Measurements from ENCODE around the gene EXOSC1. TPM values are rescaled to one million over a fixed set of nuclear protein-coding genes. Genes with fewer than 3 reads are reported as not detected.

EXOSC1 gene
- total and polyA plus RNA-seq, 11 donors, result 14.8 to 34.5 (median 17.3) TPM

DNA sequence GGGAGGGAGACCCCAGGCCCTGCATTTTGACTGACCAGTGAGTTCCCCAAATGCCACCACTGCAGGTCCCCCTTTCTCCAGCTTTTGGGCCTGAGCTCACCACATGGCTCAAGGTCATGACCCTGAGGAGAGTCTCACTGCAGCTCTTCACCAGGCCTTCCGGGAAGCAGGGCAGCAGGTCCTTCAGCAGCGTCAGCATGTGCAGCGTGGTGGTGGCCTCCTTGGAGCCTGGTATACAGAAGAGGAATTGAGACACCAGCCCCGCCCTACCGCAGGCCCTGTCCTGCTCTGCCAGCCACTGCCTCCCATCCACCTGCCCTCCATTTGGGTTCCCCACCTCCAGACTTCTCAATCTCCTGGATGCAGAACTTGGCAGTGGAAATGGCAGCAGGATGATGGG is 57.7 kb downstream of the EXOSC1 start:
- intact Hi-C loops (cut with DNase I), result no loop called here
- WGBS, 4 donors, result 83 to 93% (median 89%) methylated on average over 3 to 5 of the region's 5 CpGs
- ATAC-seq (peak in 3 of 4 donors; percentile 15 to 59 (median 16)), DNase-seq (no peak)
- no peaks in the 10 kb centered on the region for H3K9me3 ChIP-seq
- H3K27me3 ChIP-seq, result no peaks in the 10 kb centered on the region
- TF ChIP-seq CTCF (IDR thresholded peaks at IDR 0.05), result no peak
- TF ChIP-seq POLR2A (IDR thresholded peaks at IDR 0.05), result no peak
- no peak overlapping the region for H3K27ac ChIP-seq
- H3K4me1 ChIP-seq, result peaks cover 0 to 7% (median 0%) of the 10 kb centered on the region in 12 donors
- peaks cover 0 to 79% (median 70%) of the 10 kb centered on the region in 9 donors for H3K36me3 ChIP-seq
- no peak overlapping the region for H3K4me3 ChIP-seq

Other genes with a start within 250 kb of the EXOSC1 start
- 1 to 10 TPM; 3.0 to 7.4 (median 4.1) TPM for gene ARHGAP19, start 153.4 kb downstream of the EXOSC1 start, total RNA-seq
- gene ARHGAP19, start 153.4 kb downstream of the EXOSC1 start, polyA plus RNA-seq, result 1 to 10 TPM; 1.1 to 2.7 TPM
- gene FRAT1, start 126.7 kb downstream of the EXOSC1 start, total RNA-seq, result 1 to 10 TPM; 2.0 to 5.2 (median 4.4) TPM
- gene FRAT1, start 126.7 kb downstream of the EXOSC1 start, polyA plus RNA-seq, result 1 to 10 TPM; 1.1 to 2.0 TPM
- gene FRAT2, start 111.3 kb downstream of the EXOSC1 start, total RNA-seq, result 10 to 100 TPM in 1 of 9 donors, 1 to 10 TPM in 8; 4.4 to 12.4 (median 7.5) TPM
- gene FRAT2, start 111.3 kb downstream of the EXOSC1 start, polyA plus RNA-seq, result 1 to 10 TPM; 3.4 to 4.6 TPM
- 10 to 100 TPM in 8 of 9 donors, 1 to 10 TPM in 1; 6.0 to 34.1 (median 18.3) TPM for gene RRP12, start 44.7 kb downstream of the EXOSC1 start, total RNA-seq
- gene RRP12, start 44.7 kb downstream of the EXOSC1 start, polyA plus RNA-seq, result 10 to 100 TPM; 32.7 to 61.2 TPM
- 100 to 1,000 TPM; 204 to 343 (median 250) TPM for gene PGAM1, start 19.8 kb downstream of the EXOSC1 start, total RNA-seq
- gene PGAM1, start 19.8 kb downstream of the EXOSC1 start, polyA plus RNA-seq, result 100 to 1,000 TPM in 1 of 2 donors, 10 to 100 TPM in 1; 41.6 to 436 TPM
- gene ZDHHC16, start 169 bp upstream of the EXOSC1 start, total RNA-seq, result 10 to 100 TPM; 16.2 to 36.8 (median 25.2) TPM
- gene ZDHHC16, start 169 bp upstream of the EXOSC1 start, polyA plus RNA-seq, result 10 to 100 TPM; 21.3 to 59.5 TPM
- gene MMS19, start 52.4 kb upstream of the EXOSC1 start, total RNA-seq, result 10 to 100 TPM; 30.2 to 63.5 (median 48.1) TPM
- gene MMS19, start 52.4 kb upstream of the EXOSC1 start, polyA plus RNA-seq, result 10 to 100 TPM; 43.9 to 52.0 TPM
- gene UBTD1, start 52.9 kb upstream of the EXOSC1 start, total RNA-seq, result 10 to 100 TPM; 18.2 to 42.9 (median 27.7) TPM
- gene UBTD1, start 52.9 kb upstream of the EXOSC1 start, polyA plus RNA-seq, result 10 to 100 TPM; 49.0 to 49.7 TPM
- gene ANKRD2, start 126.8 kb upstream of the EXOSC1 start, total RNA-seq, result 1,000 to 10,000 TPM in 1 of 9 donors, 100 to 1,000 TPM in 6, 10 to 100 TPM in 2; 56.7 to 2,367 (median 517) TPM
- 100 to 1,000 TPM; 450 to 857 TPM for gene ANKRD2, start 126.8 kb upstream of the EXOSC1 start, polyA plus RNA-seq
- 10 to 100 TPM in 8 of 9 donors, 1 to 10 TPM in 1; 7.5 to 82.6 (median 19.2) TPM for gene HOGA1, start 138.4 kb upstream of the EXOSC1 start, total RNA-seq
- gene HOGA1, start 138.4 kb upstream of the EXOSC1 start, polyA plus RNA-seq, result 10 to 100 TPM; 35.2 to 73.4 TPM
- gene C10orf62, start 143.7 kb upstream of the EXOSC1 start, total RNA-seq, result 1 to 10 TPM in 2 of 9 donors, under 1 TPM in 7; 0.24 to 2.1 (median 0.58) TPM
- 1 to 10 TPM; 1.3 to 1.8 TPM for gene C10orf62, start 143.7 kb upstream of the EXOSC1 start, polyA plus RNA-seq
- 10 to 100 TPM in 6 of 9 donors, 1 to 10 TPM in 3; 7.2 to 21.0 (median 10.8) TPM for gene MORN4, start 187.5 kb upstream of the EXOSC1 start, total RNA-seq
- gene MORN4, start 187.5 kb upstream of the EXOSC1 start, polyA plus RNA-seq, result 10 to 100 TPM; 16.1 to 31.7 TPM
- gene PI4K2A, start 194.7 kb upstream of the EXOSC1 start, total RNA-seq, result 10 to 100 TPM; 10.4 to 24.2 (median 17.3) TPM
- 10 to 100 TPM in 1 of 2 donors, 1 to 10 TPM in 1; 5.6 to 36.8 TPM for gene PI4K2A, start 194.7 kb upstream of the EXOSC1 start, polyA plus RNA-seq
- 10 to 100 TPM in 4 of 9 donors, 1 to 10 TPM in 5; 7.0 to 13.0 (median 9.9) TPM for gene AVPI1, start 241.2 kb upstream of the EXOSC1 start, total RNA-seq
- 10 to 100 TPM in 1 of 2 donors, 1 to 10 TPM in 1; 6.6 to 38.6 TPM for gene AVPI1, start 241.2 kb upstream of the EXOSC1 start, polyA plus RNA-seq

All from heart left ventricle (tissue), 16 donors.